WERI-Rb-1 (cell line): ENCODE results near the gene POLA1.

ENCODE experiments used
- DNase-seq: peaks from one replicate; pipeline ENCODE4 v3.0.0-alpha.2; 2020
- H3K27ac ChIP-seq: fragments of 250-450 bp; sonication (Bioruptor Pico); 2 replicates; pipeline ENCODE4 v1.5.1; 2020; ENCODE audit warnings: mild to moderate bottlenecking, moderate library complexity
- H3K27me3 ChIP-seq: fragments of 250-450 bp; sonication (Bioruptor Pico); 2 replicates; pipeline ENCODE4 v1.5.1; 2021; ENCODE audit warnings: mild to moderate bottlenecking, low read depth, moderate library complexity; ENCODE audit not compliant: insufficient read depth, severe bottlenecking
- H3K36me3 ChIP-seq: fragments of 250-450 bp; sonication (Bioruptor Pico); 2 replicates; pipeline ENCODE4 v1.5.1; 2020; ENCODE audit warnings: mild to moderate bottlenecking, moderate library complexity
- H3K4me3 ChIP-seq: 2 replicates; pipeline ENCODE4 v1.5.1; 2011; ENCODE audit warnings: low read depth, mild to moderate bottlenecking, control low read depth, low read length
- H3K9me3 ChIP-seq: fragments of 250-450 bp; sonication (Bioruptor Pico); 2 replicates; pipeline ENCODE4 v1.5.1; 2021; ENCODE audit warnings: mild to moderate bottlenecking, moderate library complexity; ENCODE audit not compliant: severe bottlenecking
- TF ChIP-seq, protein P1 (sequence below): IDR thresholded peaks from 2 replicates; pipeline ENCODE4 v1.5.1; 2011; ENCODE audit warnings: low read depth, mild to moderate bottlenecking, control low read depth, inconsistent platforms, low read length

POLA1 gene

DNA sequence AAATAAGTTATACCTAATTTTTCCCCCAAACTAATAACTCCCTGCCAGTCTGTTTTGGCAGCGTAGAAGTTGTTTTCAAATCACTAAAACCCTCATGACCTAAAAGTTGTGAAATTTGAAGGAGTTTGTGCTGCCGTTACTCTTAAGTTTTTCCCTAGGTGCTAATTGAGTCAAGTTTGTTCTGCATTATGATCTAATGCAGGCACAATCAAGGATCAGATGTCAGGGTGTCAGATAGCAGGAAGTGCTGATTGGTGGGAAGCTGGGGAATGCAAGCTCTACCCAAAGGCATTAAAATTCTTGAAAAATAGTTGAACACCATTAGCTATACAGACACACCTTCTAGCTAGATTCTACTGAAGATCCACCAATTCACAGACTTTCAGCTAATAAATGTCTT lies 270.1 kb downstream of the POLA1 start:
- TF ChIP-seq, protein P1, sequence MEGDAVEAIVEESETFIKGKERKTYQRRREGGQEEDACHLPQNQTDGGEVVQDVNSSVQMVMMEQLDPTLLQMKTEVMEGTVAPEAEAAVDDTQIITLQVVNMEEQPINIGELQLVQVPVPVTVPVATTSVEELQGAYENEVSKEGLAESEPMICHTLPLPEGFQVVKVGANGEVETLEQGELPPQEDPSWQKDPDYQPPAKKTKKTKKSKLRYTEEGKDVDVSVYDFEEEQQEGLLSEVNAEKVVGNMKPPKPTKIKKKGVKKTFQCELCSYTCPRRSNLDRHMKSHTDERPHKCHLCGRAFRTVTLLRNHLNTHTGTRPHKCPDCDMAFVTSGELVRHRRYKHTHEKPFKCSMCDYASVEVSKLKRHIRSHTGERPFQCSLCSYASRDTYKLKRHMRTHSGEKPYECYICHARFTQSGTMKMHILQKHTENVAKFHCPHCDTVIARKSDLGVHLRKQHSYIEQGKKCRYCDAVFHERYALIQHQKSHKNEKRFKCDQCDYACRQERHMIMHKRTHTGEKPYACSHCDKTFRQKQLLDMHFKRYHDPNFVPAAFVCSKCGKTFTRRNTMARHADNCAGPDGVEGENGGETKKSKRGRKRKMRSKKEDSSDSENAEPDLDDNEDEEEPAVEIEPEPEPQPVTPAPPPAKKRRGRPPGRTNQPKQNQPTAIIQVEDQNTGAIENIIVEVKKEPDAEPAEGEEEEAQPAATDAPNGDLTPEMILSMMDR, result no peak
- H3K36me3 ChIP-seq, result no peaks in the 10 kb centered on the region
- H3K27ac ChIP-seq, result no peak overlapping the region
- H3K9me3 ChIP-seq, result no peaks in the 10 kb centered on the region
- H3K4me3 ChIP-seq, result no peak overlapping the region
- no peak for DNase-seq
- no peaks in the 10 kb centered on the region for H3K27me3 ChIP-seq

DNA sequence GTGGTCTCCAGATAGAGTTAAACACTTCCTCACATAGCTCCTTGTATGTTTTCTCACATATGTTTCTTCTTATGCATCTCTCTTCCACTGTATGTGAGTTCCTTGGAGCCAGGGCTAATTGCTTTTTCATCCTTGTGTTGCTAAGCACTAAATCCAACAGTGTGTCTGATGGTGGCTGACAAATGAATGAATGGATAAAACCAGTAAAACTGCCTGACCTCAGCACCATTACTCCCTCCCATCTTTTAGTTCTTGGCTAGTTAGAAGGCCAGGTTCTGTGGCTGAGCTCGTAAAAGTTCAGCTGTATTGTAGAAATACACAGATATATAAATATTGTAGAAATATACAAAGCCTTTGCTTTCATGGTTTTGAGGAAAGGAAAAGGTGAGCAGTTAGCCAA lies 271.7 kb downstream of the POLA1 start:
- Histone ChIP-seq H3K4me3 (no peak overlapping the region), H3K36me3 (no peaks in the 10 kb centered on the region), H3K27ac (no peak overlapping the region), H3K27me3 (no peaks in the 10 kb centered on the region), H3K9me3 (no peaks in the 10 kb centered on the region)
- TF ChIP-seq, protein P1, result no peak
- no peak for DNase-seq

DNA sequence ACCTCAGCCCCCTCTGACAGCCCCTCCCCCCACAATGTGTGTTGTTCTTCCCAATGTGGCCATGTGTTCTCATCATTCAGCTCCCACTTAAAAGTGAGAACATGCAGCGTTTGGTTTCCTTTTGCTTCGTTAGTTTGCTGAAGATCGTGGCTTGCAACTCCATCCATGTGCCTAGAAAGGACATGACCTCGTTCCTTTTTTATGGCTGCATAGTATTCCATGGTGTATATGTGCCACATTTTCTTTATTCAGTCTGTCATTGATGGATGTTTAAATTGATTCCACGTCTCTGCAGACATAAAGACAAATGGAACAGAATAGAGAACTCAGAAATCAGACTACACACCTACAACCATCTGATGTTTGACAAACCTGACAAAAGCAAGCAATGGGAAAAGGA lies 276.1 kb downstream of the POLA1 start:
- no peaks in the 10 kb centered on the region for H3K9me3 ChIP-seq
- DNase-seq, result no peak
- H3K36me3 ChIP-seq, result no peaks in the 10 kb centered on the region
- H3K27me3 ChIP-seq, result no peaks in the 10 kb centered on the region
- TF ChIP-seq, protein P1, result no peak
- no peak overlapping the region for H3K4me3 ChIP-seq
- H3K27ac ChIP-seq, result no peak overlapping the region

DNA sequence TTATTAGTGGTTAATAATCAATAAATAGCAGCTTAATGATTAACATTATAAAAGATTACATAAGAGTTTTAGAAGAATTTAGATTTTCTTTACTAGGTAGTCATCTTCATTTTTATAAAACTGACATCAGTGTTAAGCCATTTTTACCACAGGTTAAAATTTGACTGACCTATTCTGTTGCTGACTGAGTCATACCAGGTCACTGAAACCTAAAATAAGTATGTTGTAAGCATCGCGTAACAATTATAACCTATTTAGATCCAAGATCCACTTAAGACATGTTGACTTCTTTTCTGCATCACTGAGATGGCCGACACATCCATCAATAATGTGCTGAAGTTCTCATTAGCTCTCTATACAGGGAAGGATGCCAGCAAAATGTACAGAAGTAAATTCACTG lies 285.4 kb downstream of the POLA1 start:
- TF ChIP-seq, protein P1, result no peak
- no peaks in the 10 kb centered on the region for H3K9me3 ChIP-seq
- no peaks in the 10 kb centered on the region for H3K36me3 ChIP-seq
- DNase-seq, result no peak
- H3K27ac ChIP-seq, result no peak overlapping the region
- H3K4me3 ChIP-seq, result no peak overlapping the region
- H3K27me3 ChIP-seq, result no peaks in the 10 kb centered on the region

DNA sequence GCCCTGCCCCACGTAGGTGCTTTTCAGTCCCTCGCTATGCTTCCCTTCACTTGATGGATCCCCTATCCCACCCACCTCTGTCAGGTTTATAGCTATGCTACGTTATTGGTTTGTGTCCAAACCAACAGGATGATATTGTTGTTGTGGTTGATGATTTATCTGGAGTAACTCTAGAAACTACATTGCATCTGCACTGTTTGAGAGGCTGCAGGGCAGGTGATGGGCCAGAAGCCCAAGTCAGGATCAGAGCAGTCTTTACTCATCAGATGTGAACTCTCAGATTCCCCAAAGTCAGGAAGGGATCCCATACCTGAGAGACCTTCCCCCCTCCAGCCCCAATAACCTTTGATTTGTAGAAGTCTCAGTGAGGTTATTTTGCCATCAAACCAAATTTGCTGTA lies 287.3 kb downstream of the POLA1 start:
- H3K9me3 ChIP-seq, result no peaks in the 10 kb centered on the region
- H3K4me3 ChIP-seq, result no peak overlapping the region
- DNase-seq, result no peak
- H3K27ac ChIP-seq, result no peak overlapping the region
- no peaks in the 10 kb centered on the region for H3K36me3 ChIP-seq
- H3K27me3 ChIP-seq, result no peaks in the 10 kb centered on the region
- TF ChIP-seq, protein P1, result no peak

DNA sequence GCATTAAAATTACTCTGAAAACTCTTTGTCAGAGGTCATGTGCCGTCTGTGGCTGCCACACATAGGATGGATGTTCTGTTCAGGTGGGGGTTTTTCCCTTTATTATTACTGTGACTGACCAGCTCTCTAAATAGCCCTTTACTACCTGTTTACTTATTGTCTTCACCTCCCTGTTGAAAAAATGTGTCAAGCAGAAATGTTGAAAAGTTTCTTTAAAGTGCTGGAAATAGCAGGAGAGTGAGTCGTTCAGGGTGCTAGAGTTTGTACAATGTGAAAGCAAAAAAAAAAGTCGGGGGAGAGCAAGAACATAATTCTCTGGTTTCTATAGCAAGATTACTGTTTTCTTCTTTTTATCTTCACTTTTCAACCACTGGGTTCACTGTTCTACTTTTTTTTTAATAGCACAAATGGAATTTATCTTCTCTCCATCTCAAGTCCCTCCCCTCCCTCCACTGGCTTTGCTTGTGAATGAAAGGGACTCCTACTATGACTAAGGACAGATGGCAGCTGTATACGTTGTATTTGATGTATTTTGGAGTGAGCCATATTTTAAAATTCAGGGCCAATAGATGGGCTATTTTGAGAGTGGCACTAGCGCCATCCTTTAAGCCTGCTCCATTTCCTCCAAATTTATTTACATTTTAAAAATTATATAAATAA lies 288.7 kb downstream of the POLA1 start:
- no peak overlapping the region for H3K27ac ChIP-seq
- H3K4me3 ChIP-seq, result no peak overlapping the region
- no peaks in the 10 kb centered on the region for H3K27me3 ChIP-seq
- no peaks in the 10 kb centered on the region for H3K36me3 ChIP-seq
- no peaks in the 10 kb centered on the region for H3K9me3 ChIP-seq
- DNase-seq, result no peak
- TF ChIP-seq, protein P1, result no peak
